NCI-H526 treated with DMSO at 0.1 percent for 48 hours (cell line): ENCODE measurements around the gene LYZL6.
"Not testable (repeated sequence)": the region's sequence is repeated elsewhere in the genome, so short reads cannot be mapped to it uniquely, and the experiment has no call there.

ENCODE experiments used
- DNase-seq: peaks from one replicate; lab custom pipeline; 2025; lab: John Stamatoyannopoulos, UW

The LYZL6 gene

DNA sequence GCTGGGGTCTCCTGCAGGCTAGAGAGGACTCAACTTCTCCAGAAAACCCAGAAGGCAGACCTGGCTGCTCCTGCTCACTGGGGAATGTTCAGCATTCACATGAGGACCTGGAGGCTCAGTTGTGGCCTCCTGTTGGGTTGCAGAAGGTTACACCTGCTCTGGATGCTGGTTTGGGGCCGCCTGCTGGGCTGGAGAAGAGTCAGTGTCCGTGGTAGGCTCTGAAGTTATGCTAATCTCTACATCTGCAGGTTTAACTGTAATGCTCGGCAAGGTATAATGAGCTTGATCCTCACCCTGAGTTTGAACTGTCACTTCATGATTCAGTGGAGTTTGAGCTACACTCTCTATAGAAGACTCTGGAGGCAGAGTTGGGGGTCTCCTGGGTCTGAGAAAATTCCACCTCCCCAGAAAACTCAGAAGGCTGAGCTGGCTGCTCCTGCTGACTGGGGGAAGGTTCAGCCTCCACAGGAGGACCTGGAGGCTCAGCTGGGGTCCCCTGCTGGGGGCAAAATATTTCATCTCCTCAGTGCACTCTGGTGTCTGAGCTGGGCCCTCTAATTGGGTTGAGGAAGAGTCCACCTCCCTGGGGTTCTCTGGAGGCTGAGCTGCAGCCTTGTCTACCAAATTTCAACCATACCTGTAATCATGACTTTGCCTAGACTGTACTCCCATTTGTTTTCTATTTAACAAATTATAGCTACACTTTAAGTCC, 36.4 kb downstream of the LYZL6 start:
- no peak for DNase-seq

DNA sequence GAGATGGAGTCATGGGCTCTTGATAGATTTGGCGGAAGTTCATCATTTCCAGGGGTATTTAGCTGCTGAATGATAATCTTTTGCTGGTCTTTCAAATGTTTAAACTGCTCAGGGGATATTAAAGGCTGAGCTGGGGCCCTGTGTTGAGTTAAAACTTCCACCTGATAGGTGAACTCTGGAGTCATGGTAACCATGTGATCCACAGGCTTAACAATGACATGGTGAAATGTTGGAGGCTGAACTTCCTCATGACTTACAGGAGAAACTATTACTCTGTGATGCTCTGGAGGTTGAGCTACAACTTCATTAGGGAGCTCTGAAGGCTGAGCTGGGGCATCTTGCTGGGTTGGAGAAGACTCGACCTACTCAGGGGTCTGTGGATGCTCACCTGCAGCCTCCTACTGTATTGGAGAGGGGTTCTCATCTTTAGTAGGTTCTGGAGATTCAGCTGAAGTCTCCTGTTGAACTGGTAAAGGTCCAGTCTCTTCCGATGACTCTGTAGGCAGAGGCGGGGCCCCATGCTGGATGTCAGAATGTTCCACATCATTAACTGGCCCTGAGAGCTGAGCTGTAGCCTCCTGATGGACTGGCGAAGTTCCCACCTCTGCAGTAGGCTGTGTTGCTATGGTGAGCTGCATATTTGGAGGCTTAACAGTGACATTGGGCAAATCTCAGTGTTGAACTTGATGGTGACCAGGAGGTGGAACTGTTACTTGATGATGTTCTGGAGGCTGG, 37.2 kb downstream of the LYZL6 start:
- DNase-seq: no peak

- DNase-seq: no peak
Observed at GRCh38 chr17:35903451-35903850, 40.1 kb downstream of the LYZL6 start.

DNA sequence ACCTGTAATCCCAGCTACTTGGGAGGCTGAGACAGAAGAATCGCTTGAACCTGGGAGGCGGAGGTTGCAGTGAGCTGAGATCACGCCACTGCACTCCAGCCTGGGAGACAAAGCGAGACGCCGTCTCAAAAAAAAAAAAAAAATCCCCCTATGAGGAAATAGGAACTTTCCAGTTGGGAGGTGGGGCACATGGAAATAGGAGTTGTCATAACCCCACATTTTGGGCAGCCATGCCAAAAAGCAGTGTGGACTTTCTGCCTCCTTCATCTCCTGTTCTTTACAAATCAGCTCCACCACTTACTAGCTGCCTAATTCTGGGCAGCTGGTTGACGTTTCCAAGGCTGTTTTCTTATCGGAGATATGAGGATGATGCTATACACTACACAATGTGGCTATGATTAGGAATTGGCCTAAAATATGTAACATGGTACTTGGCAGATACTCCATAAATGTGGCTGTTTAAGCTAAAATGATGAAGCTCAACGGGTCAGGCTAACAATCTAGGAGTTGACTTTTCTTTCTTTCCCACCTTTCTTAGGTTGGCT, 41.8 kb downstream of the LYZL6 start:
- no peak for DNase-seq

GRCh38 chr17:35900708-35901480, 42.6 kb downstream of the LYZL6 start:
- no peak for DNase-seq

DNA sequence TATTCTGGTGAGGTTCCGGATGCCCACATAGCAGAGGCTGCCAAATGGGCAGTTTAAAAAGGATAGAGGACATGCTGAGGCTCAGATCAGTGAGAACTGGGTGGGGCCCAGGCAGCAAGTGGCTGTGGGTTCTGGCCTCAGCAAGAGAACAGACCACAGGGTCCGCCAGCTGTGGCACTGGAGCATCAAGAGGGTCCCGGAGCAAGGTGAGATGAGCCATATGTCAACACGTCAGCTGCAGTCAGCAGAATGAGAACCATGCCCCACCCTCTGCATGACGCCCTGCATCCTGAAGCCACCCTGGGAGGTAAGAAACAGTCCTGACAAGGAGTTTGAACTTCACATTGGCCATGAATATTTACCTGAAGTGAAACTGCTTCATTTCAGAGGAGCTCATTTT, 43.2 kb downstream of the LYZL6 start:
- no peak for DNase-seq

GRCh38 chr17:35898283-35899070, 45.0 kb downstream of the LYZL6 start:
- DNase-seq: no peak

GRCh38 chr17:35897772-35898171, 45.7 kb downstream of the LYZL6 start:
- not testable (repeated sequence) for DNase-seq

DNA sequence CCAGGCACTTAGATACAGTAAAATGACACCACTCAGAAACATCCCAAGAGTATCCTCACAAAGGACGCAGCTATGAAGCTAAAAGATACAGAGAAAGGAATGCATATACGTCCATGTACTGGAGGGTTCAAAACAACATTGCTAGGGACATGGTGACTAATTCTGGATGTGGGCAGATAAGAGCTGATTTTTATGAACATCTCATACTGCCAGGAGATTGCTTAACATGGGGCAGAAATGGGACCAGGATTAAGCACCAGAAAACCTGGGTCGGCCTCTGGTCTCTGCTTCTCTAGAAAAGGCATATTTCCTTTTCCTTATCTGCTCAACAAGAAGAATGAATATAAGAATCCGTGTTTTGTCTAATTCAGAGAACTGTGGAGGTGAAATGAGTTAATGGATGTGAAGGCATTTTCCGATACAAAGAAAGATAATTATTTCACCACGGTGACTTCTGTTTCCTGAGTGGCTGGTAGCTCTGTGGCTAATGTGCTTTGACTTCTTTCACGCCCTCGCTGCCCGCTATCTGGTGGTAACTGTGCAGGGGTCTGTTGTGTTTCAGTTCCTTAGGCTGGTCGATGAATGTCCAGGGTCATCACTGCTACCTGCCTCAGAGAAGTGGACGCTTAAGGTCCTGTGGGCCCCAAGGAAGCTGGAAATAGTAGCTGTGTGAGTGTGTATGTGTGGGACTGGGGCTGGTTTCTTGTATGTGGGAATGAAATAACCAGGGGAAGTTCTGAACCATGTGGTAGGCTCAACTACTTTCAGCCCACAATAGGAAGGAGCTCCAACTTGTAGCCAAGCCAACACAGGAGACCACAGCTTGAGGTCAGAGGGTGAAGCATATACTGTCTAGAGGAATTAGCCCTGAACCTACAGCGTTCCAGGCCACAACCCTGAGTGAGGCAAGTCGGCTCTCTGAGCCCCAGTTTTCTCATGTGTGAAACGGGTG, 47.6 kb downstream of the LYZL6 start:
- DNase-seq: no peak

DNA sequence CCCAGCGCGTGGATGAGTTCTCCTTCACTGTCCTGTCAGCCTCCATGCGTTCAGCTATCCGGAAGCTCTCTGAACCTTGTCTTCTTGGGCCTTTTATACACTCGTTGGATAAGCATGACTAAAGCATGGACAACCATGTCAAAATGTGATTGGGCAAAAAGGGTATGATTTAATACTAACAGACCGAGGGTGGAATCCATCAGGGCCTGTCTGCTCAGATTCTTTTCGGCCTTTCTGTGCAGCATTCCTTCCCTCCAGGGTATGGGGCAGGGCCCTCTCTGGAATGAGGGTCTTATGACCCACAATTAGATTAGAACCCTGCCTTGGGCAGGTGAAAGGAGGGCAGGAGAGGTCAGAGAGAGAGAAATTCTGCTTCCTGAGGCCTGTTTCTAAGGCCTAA, 49.3 kb downstream of the LYZL6 start:
- DNase-seq: no peak

- no peak for DNase-seq
Observed at GRCh38 chr17:35893751-35894150, 49.8 kb downstream of the LYZL6 start.

GRCh38 chr17:35892091-35893035, 51.1 kb downstream of the LYZL6 start:
- no peak for DNase-seq

- no peak for DNase-seq
Observed at GRCh38 chr17:35891269-35891668, 52.2 kb downstream of the LYZL6 start.

DNA sequence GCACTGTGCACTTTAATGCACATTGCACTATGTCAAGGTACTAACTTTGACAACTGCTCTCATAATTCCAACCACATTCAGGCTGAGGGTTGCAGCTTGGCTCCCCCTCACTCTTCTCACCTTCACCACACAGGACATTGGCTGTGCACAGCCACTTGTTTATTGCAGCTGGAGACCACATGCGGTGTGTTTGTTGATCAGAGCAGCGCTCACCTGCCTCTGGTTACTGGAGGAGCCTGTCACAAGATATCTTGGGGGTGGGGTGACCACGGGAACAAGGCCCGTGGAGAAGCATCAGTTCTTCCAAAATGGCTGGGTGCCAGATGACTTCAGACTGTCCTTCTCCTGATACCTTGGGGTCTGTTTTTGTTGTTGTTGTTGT, 52.7 kb downstream of the LYZL6 start:
- DNase-seq: no peak

GRCh38 chr17:35889818-35890773, 53.4 kb downstream of the LYZL6 start:
- no peak for DNase-seq

- no peak for DNase-seq
Observed at GRCh38 chr17:35889241-35889640, 54.3 kb downstream of the LYZL6 start.
